HepG2 (cell line): ENCODE results near the gene CD300LF. TPM values are rescaled to one million over a fixed set of nuclear protein-coding genes. Genes with fewer than 3 reads are reported as not detected.

Experiments used
- GATAD2A ChIP-seq: IDR thresholded peaks from 2 replicates; pipeline ENCODE4 v1.6.1; 2016
- GZF1 ChIP-seq: sonication (generic); formaldehyde crosslinking; IDR thresholded peaks from 2 replicates; pipeline ENCODE4 v1.5.1; 2020; ENCODE audit warnings: mild to moderate bottlenecking, missing genetic modification reagents
- KLF11 ChIP-seq: IDR thresholded peaks from 2 replicates; pipeline ENCODE4 v1.6.1; 2016; ENCODE audit warnings: missing compliant biosample characterization
- MATR3 ChIP-seq: sonication (generic); formaldehyde crosslinking; IDR thresholded peaks from 2 replicates; pipeline ENCODE4 v1.4.0; 2020; ENCODE audit warnings: missing genetic modification reagents
- NFE2L2 ChIP-seq: fragments of 150-350 bp; IDR thresholded peaks from 2 replicates; pipeline ENCODE4 v1.6.1; 2014; ENCODE audit warnings: low read length
- NONO ChIP-seq, 2 experiments: fragments of 450-650 bp in 1 of 2; sonication (generic) in 1 of 2; formaldehyde crosslinking in 1 of 2; IDR thresholded peaks in 1 of 2; conservative IDR thresholded peaks in 1 of 2; 2 replicates each; pipeline versions ENCODE4 v1.6.1 to v1.8.0; 2017 to 2022; ENCODE audit warnings: mild to moderate bottlenecking in 1 of 2, missing genetic modification reagents in 1 of 2, moderate library complexity in 1 of 2
- SNAI1 ChIP-seq: sonication (generic); formaldehyde crosslinking; IDR thresholded peaks from 2 replicates; pipeline ENCODE4 v1.5.0; 2020; ENCODE audit warnings: mild to moderate bottlenecking, missing genetic modification reagents, borderline replicate concordance
- SP5 ChIP-seq: IDR thresholded peaks from 2 replicates; pipeline ENCODE4 v1.6.1; 2016; ENCODE audit warnings: low read depth, borderline replicate concordance
- SRSF4 ChIP-seq: fragments of 200-400 bp; formaldehyde crosslinking; IDR thresholded peaks from one replicate; pipeline ENCODE4 v1.6.1; 2018; ENCODE audit warnings: mild to moderate bottlenecking, low read depth, low read length, moderate library complexity; ENCODE audit not compliant: poor library complexity, severe bottlenecking
- TGIF2 ChIP-seq: IDR thresholded peaks from 2 replicates; pipeline ENCODE4 v1.6.1; 2016; ENCODE audit warnings: control low read depth, missing compliant biosample characterization
- ZNF205 ChIP-seq: IDR thresholded peaks from 2 replicates; pipeline ENCODE4 v1.6.1; 2018; ENCODE audit warnings: missing biosample characterization, missing genetic modification reagents
- ZNF335 ChIP-seq: sonication (generic); formaldehyde crosslinking; IDR thresholded peaks from 2 replicates; pipeline ENCODE4 v1.4.0; 2020; ENCODE audit warnings: missing genetic modification reagents
- ZNF720 ChIP-seq: sonication (generic); formaldehyde crosslinking; IDR thresholded peaks from 2 replicates; pipeline ENCODE4 v1.4.0; 2020; ENCODE audit warnings: missing genetic modification reagents
- ZNF737 ChIP-seq: sonication (generic); formaldehyde crosslinking; IDR thresholded peaks from 2 replicates; pipeline ENCODE4 v1.5.0; 2020; ENCODE audit warnings: missing genetic modification reagents, mild to moderate bottlenecking, borderline replicate concordance
- polyA plus RNA-seq, 8 experiments: library from polyadenylated mRNA; depleted of rRNA in 3 of 8; stranded (reverse) in 7 of 8; unstranded in 1 of 8; fragments of >200 nt; fragmentation: Illumina TruSeq in 4 of 8; extraction: Trizol in 4 of 8; gene quantifications; 2 replicates each; pipeline versions ENCODE4 v1.2.1 to v1.2.3, GENCODE V29; 2011 to 2016; ENCODE audit warnings: low read depth in 4 of 8, missing spikeins in 1 of 8, mixed read lengths in 1 of 8; ENCODE audit not compliant: insufficient read depth in 1 of 8
- total RNA-seq, 5 experiments: library from RNA; depleted of rRNA; stranded (reverse); fragments of >200 nt; fragmentation: Illumina TruSeq; extraction: Trizol; gene quantifications; 2 replicates each; pipeline ENCODE4 v1.2.3, GENCODE V29; 2016; ENCODE audit warnings: low read depth in 1 of 5
- TF ChIP-seq, protein P1 (sequence below), 2 experiments: IDR thresholded peaks; 2 replicates each; pipeline ENCODE4 v1.6.1; 2011 to 2012; ENCODE audit warnings: low read length in 2 of 2, borderline replicate concordance in 1 of 2, low read depth in 1 of 2, mild to moderate bottlenecking in 1 of 2, moderate library complexity in 1 of 2
- TF ChIP-seq, protein P2 (sequence below), 2 experiments: sonication (generic) in 1 of 2; formaldehyde crosslinking in 1 of 2; IDR thresholded peaks; 2 replicates each; pipeline versions ENCODE4 v1.4.0 to v1.6.1; 2016 to 2020; ENCODE audit warnings: borderline replicate concordance in 1 of 2, low read depth in 1 of 2, mild to moderate bottlenecking in 1 of 2, missing genetic modification reagents in 1 of 2
- TF ChIP-seq, protein P3 (sequence below): sonication (generic); formaldehyde crosslinking; IDR thresholded peaks from 2 replicates; pipeline ENCODE4 v1.4.0; 2020; ENCODE audit warnings: missing genetic modification reagents, borderline replicate concordance
- TF ChIP-seq, protein P4 (sequence below): sonication (generic); formaldehyde crosslinking; IDR thresholded peaks from 2 replicates; pipeline ENCODE4 v1.4.0; 2020; ENCODE audit warnings: mild to moderate bottlenecking, low read depth, missing genetic modification reagents

CD300LF gene
- total and polyA plus RNA-seq, 2 of the 13 experiments (the other 11 are each of a cell fraction or from before 2014, with no cell fraction given), result not detected

DNA sequence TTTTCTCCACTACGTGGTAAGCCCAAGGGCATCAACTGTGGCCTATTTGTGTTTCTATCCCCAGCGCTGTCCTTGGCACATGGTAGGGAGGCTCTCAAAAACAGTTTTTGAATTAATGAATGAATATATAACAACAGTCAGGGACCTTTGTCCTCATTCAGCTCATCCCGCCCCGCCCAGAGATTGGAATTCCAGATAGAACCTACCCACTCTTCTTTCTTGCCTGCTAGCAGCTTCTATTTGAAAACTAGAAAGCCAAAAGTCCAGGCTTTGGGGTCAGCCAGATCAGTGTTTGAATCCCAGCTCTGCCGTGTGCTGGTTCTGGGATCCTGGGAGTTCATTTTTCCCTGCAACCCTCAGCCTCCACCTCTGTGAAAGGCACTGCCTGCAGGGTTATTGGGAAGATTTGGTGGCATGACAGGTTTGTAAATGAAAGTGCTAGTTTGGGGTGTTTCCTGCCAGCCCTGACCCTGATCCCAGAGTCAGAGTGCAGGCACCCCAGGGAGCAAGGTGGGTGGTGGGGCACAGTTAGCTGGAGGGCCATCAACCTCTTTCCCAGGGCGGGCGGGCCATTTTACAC is 40.2 kb upstream of the CD300LF start (continued):
- TF ChIP-seq, protein P1, sequence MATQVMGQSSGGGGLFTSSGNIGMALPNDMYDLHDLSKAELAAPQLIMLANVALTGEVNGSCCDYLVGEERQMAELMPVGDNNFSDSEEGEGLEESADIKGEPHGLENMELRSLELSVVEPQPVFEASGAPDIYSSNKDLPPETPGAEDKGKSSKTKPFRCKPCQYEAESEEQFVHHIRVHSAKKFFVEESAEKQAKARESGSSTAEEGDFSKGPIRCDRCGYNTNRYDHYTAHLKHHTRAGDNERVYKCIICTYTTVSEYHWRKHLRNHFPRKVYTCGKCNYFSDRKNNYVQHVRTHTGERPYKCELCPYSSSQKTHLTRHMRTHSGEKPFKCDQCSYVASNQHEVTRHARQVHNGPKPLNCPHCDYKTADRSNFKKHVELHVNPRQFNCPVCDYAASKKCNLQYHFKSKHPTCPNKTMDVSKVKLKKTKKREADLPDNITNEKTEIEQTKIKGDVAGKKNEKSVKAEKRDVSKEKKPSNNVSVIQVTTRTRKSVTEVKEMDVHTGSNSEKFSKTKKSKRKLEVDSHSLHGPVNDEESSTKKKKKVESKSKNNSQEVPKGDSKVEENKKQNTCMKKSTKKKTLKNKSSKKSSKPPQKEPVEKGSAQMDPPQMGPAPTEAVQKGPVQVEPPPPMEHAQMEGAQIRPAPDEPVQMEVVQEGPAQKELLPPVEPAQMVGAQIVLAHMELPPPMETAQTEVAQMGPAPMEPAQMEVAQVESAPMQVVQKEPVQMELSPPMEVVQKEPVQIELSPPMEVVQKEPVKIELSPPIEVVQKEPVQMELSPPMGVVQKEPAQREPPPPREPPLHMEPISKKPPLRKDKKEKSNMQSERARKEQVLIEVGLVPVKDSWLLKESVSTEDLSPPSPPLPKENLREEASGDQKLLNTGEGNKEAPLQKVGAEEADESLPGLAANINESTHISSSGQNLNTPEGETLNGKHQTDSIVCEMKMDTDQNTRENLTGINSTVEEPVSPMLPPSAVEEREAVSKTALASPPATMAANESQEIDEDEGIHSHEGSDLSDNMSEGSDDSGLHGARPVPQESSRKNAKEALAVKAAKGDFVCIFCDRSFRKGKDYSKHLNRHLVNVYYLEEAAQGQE (IDR thresholded peaks at IDR 0.05; ENCODE audit: borderline replicate concordance in 1 of 2, low read depth in 1 of 2, low read length in 2 of 2), result no peak
- TF ChIP-seq, protein P2, sequence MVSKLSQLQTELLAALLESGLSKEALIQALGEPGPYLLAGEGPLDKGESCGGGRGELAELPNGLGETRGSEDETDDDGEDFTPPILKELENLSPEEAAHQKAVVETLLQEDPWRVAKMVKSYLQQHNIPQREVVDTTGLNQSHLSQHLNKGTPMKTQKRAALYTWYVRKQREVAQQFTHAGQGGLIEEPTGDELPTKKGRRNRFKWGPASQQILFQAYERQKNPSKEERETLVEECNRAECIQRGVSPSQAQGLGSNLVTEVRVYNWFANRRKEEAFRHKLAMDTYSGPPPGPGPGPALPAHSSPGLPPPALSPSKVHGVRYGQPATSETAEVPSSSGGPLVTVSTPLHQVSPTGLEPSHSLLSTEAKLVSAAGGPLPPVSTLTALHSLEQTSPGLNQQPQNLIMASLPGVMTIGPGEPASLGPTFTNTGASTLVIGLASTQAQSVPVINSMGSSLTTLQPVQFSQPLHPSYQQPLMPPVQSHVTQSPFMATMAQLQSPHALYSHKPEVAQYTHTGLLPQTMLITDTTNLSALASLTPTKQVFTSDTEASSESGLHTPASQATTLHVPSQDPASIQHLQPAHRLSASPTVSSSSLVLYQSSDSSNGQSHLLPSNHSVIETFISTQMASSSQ (IDR thresholded peaks at IDR 0.05; ENCODE audit: low read depth), result no peak
- TF ChIP-seq, protein P2 (CRISPR knock-in tag; IDR thresholded peaks at IDR 0.05; ENCODE audit: borderline replicate concordance), result no peak
- TF ChIP-seq, protein P3, sequence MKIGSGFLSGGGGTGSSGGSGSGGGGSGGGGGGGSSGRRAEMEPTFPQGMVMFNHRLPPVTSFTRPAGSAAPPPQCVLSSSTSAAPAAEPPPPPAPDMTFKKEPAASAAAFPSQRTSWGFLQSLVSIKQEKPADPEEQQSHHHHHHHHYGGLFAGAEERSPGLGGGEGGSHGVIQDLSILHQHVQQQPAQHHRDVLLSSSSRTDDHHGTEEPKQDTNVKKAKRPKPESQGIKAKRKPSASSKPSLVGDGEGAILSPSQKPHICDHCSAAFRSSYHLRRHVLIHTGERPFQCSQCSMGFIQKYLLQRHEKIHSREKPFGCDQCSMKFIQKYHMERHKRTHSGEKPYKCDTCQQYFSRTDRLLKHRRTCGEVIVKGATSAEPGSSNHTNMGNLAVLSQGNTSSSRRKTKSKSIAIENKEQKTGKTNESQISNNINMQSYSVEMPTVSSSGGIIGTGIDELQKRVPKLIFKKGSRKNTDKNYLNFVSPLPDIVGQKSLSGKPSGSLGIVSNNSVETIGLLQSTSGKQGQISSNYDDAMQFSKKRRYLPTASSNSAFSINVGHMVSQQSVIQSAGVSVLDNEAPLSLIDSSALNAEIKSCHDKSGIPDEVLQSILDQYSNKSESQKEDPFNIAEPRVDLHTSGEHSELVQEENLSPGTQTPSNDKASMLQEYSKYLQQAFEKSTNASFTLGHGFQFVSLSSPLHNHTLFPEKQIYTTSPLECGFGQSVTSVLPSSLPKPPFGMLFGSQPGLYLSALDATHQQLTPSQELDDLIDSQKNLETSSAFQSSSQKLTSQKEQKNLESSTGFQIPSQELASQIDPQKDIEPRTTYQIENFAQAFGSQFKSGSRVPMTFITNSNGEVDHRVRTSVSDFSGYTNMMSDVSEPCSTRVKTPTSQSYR (CRISPR knock-in tag), result no peak
- TF ChIP-seq GATAD2A (CRISPR knock-in tag) (0 out of 2 replicates have a peak, but pooled peaks have one; percentile 5), SP5 (CRISPR knock-in tag) (peak; percentile 84), MATR3 (CRISPR knock-in tag) (no peak), NONO (IDR thresholded peaks at IDR 0.05) (no peak), NONO (CRISPR knock-in tag; conservative IDR thresholded peaks at IDR 0.05) (no peak), TGIF2 (CRISPR knock-in tag) (peak; percentile 72; the same call in 1 of the 2 replicates), ZNF737 (CRISPR knock-in tag) (no peak), SRSF4 (no peak), GZF1 (no peak), SNAI1 (CRISPR knock-in tag) (no peak), ZNF335 (CRISPR knock-in tag) (no peak), KLF11 (CRISPR knock-in tag) (no peak), ZNF205 (CRISPR knock-in tag) (0 out of 2 replicates have a peak, but pooled peaks have one; percentile 12), ZNF720 (CRISPR knock-in tag) (no peak), NFE2L2 (no peak)
- TF ChIP-seq, protein P4, sequence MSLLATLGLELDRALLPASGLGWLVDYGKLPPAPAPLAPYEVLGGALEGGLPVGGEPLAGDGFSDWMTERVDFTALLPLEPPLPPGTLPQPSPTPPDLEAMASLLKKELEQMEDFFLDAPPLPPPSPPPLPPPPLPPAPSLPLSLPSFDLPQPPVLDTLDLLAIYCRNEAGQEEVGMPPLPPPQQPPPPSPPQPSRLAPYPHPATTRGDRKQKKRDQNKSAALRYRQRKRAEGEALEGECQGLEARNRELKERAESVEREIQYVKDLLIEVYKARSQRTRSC (CRISPR knock-in tag), result no peak
